Jurkat, Clone E6-1 (cell line): ENCODE measurements around the gene ARRDC4. TPM values are rescaled to one million over a fixed set of nuclear protein-coding genes. Genes with fewer than 3 reads are reported as not detected.

Experiments
- DNase-seq: peaks from one replicate; pipeline ENCODE4 v3.0.0-alpha.2; 2011; ENCODE audit warnings: low read depth, low spot score
- H3K4me3 ChIP-seq: 2 replicates; pipeline ENCODE4 v1.5.1; 2011; ENCODE audit warnings: mild to moderate bottlenecking, low read length, control low read depth, moderate library complexity
- polyA plus RNA-seq: library from polyadenylated mRNA; unstranded; fragments of >200 nt; gene quantifications from one replicate; pipeline ENCODE4 v1.2.1, GENCODE V29; 2012; ENCODE audit warnings: missing spikeins; ENCODE audit not compliant: insufficient read length, insufficient read depth

ARRDC4 gene
- 4.5 TPM for polyA plus RNA-seq

GRCh38 chr15:97960364-97961066 lies at the start of gene ARRDC4:
TSS of gene ARRDC4 (plus strand) at chr15:97960703. CDS start at chr15:97960862, 159 bp downstream.
- peak within 1 kb of the TSS; percentile 51 for H3K4me3 ChIP-seq
- DNase-seq, result peak; percentile 98

GRCh38 chr15:97914711-97915110 lies 45.8 kb upstream of the ARRDC4 start:
- no peak for DNase-seq
- no peak overlapping the region for H3K4me3 ChIP-seq

GRCh38 chr15:97915261-97915660 lies 45.2 kb upstream of the ARRDC4 start:
- no peak overlapping the region for H3K4me3 ChIP-seq
- DNase-seq, result no peak

- no peak for DNase-seq
Observed at GRCh38 chr15:97921296-97921865, 39.1 kb upstream of the ARRDC4 start.

GRCh38 chr15:97929456-97930229 lies 30.9 kb upstream of the ARRDC4 start:
- no peak overlapping the region for H3K4me3 ChIP-seq
- DNase-seq, result no peak

More at GRCh38 chr15:97921296-97921865, 39.1 kb upstream of the ARRDC4 start:
- no peak overlapping the region for H3K4me3 ChIP-seq

- no peak overlapping the region for H3K4me3 ChIP-seq
- no peak for DNase-seq
Observed at GRCh38 chr15:97930230-97930629, 30.3 kb upstream of the ARRDC4 start.

GRCh38 chr15:97931314-97931713 lies 29.2 kb upstream of the ARRDC4 start:
- DNase-seq, result no peak
- H3K4me3 ChIP-seq, result no peak overlapping the region

GRCh38 chr15:97933589-97933988 lies 26.9 kb upstream of the ARRDC4 start:
- H3K4me3 ChIP-seq, result no peak overlapping the region
- no peak for DNase-seq

- H3K4me3 ChIP-seq, result no peak overlapping the region
- no peak for DNase-seq
Observed at GRCh38 chr15:97940993-97941392, 19.5 kb upstream of the ARRDC4 start.

- no peak for DNase-seq
- no peak overlapping the region for H3K4me3 ChIP-seq
Observed at GRCh38 chr15:97941572-97941971, 18.9 kb upstream of the ARRDC4 start.

GRCh38 chr15:97944724-97945123 lies 15.8 kb upstream of the ARRDC4 start:
- DNase-seq, result no peak
- H3K4me3 ChIP-seq, result no peak overlapping the region

- no peak overlapping the region for H3K4me3 ChIP-seq
- no peak for DNase-seq
Observed at GRCh38 chr15:97947465-97948260, 12.8 kb upstream of the ARRDC4 start.

GRCh38 chr15:97953254-97953653 lies 7.2 kb upstream of the ARRDC4 start:
- H3K4me3 ChIP-seq, result no peak overlapping the region
- no peak for DNase-seq

GRCh38 chr15:97953748-97954147 lies 6.8 kb upstream of the ARRDC4 start:
- no peak for DNase-seq
- no peak overlapping the region for H3K4me3 ChIP-seq

GRCh38 chr15:97955035-97955434 lies 5.5 kb upstream of the ARRDC4 start:
- DNase-seq, result no peak
- H3K4me3 ChIP-seq, result no peak overlapping the region

- H3K4me3 ChIP-seq, result no peak overlapping the region
- DNase-seq, result no peak
Observed at GRCh38 chr15:97955529-97955928, 5.0 kb upstream of the ARRDC4 start.

- H3K4me3 ChIP-seq, result peak overlapping the region; percentile 51
- no peak for DNase-seq
Observed at GRCh38 chr15:97959724-97960363, 659 bp upstream of the ARRDC4 start.

- no peak for DNase-seq
Observed at GRCh38 chr15:97961067-97961954, 808 bp downstream of the ARRDC4 start.

More at GRCh38 chr15:97961067-97961954, 808 bp downstream of the ARRDC4 start:
- H3K4me3 ChIP-seq, result peak overlapping the region; percentile 51
